IPS-18c (cell line): ENCODE data around the gene TAPBP.
"Not testable (repeated sequence)": the region's sequence is repeated elsewhere in the genome, so short reads cannot be mapped to it uniquely, and the experiment has no call there.

Experiments
- H3K4me3 ChIP-seq: 2 replicates; pipeline ENCODE4 v1.7.0; 2013; ENCODE audit warnings: low read depth, mild to moderate bottlenecking, low read length, moderate library complexity; ENCODE audit not compliant: insufficient read depth
- H3K9me3 ChIP-seq: one replicate; pipeline ENCODE4 v1.6.1; 2013; ENCODE audit warnings: mild to moderate bottlenecking, low read length, moderate library complexity; ENCODE audit not compliant: control insufficient read depth, insufficient read depth

TAPBP gene

GRCh38 chr6:33272275-33273128, 41.4 kb downstream of the TAPBP start:
- no peaks in the 10 kb centered on the region for H3K9me3 ChIP-seq
- H3K4me3 ChIP-seq: peak overlapping the region; percentile 91

- Histone ChIP-seq H3K9me3 (no peaks in the 10 kb centered on the region), H3K4me3 (peak within 1 kb of the TSS; percentile 91)
These were observed 42.2 kb downstream of the TAPBP start, which contains the start of the genes RPS18 and VPS52 for GRCh38 chr6:33271468-33272274. Gene RPS18 (plus strand): TSS chr6:33272075. CDS start chr6:33272120, 45 bp downstream. Gene VPS52 (minus strand): TSS chr6:33271876. CDS start chr6:33271675, 201 bp downstream.

- Histone ChIP-seq H3K4me3 (peak overlapping the region; percentile 87), H3K9me3 (no peaks in the 10 kb centered on the region)
These were observed 42.8 kb downstream of the TAPBP start for GRCh38 chr6:33271117-33271467.

GRCh38 chr6:33264015-33264414, 49.9 kb downstream of the TAPBP start:
- Histone ChIP-seq H3K9me3 (peaks cover 2% of the 10 kb centered on the region), H3K4me3 (no peak overlapping the region)

GRCh38 chr6:33262490-33262889, 51.4 kb downstream of the TAPBP start:
- H3K4me3 ChIP-seq, H3K9me3 ChIP-seq: not testable (repeated sequence)

- Histone ChIP-seq H3K9me3 (no peaks in the 10 kb centered on the region), H3K4me3 (no peak overlapping the region)
These were observed 54.8 kb downstream of the TAPBP start for GRCh38 chr6:33259032-33259431.

GRCh38 chr6:33254591-33254990, 59.3 kb downstream of the TAPBP start:
- Histone ChIP-seq H3K4me3 (no peak overlapping the region), H3K9me3 (no peaks in the 10 kb centered on the region)

GRCh38 chr6:33252759-33253158, 61.1 kb downstream of the TAPBP start:
- Histone ChIP-seq H3K9me3 (no peaks in the 10 kb centered on the region), H3K4me3 (no peak overlapping the region)

GRCh38 chr6:33251395-33252012, 62.4 kb downstream of the TAPBP start:
- no peaks in the 10 kb centered on the region for H3K9me3 ChIP-seq
- no peak overlapping the region for H3K4me3 ChIP-seq

- Histone ChIP-seq H3K9me3 (no peaks in the 10 kb centered on the region), H3K4me3 (no peak overlapping the region)
These were observed 63.1 kb downstream of the TAPBP start for GRCh38 chr6:33250731-33251130.

GRCh38 chr6:33249732-33250630, 63.9 kb downstream of the TAPBP start:
- H3K9me3 ChIP-seq: no peaks in the 10 kb centered on the region
- H3K4me3 ChIP-seq: peak overlapping the region; percentile 60
